Panc1 (cell line): ENCODE measurements around the gene IZUMO4. TPM values are rescaled to one million over a fixed set of nuclear protein-coding genes. Genes with fewer than 3 reads are reported as not detected.

Experiments used
- ATAC-seq: fragments of 200-7000 bp; cut with Tn5 transposase; 2 replicates; pipeline ENCODE4 v1.9.1; 2020; ENCODE audit warnings: mild to moderate bottlenecking, moderate library complexity
- BruUV-seq: library from RNA; stranded (reverse); fragments of 400-500 nt; replicated peaks from 2 replicates; lab custom pipeline; 2021; lab: Mats Ljungman, UMichigan
- CTCF ChIA-PET: fragments of 300-600 bp; sonication (Branson Sonifier 250); formaldehyde crosslinking; loops from one replicate; lab custom pipeline; 2022; ENCODE audit warnings: antibody characterized with exemption; lab: Charles Lee
- POLR2A ChIA-PET: fragments of 300-600 bp; sonication (Branson Sonifier 250); formaldehyde crosslinking; loops from one replicate; lab custom pipeline; 2022; ENCODE audit warnings: antibody characterized with exemption; lab: Charles Lee
- DNase-seq: peaks from one replicate; pipeline ENCODE4 v3.0.0-alpha.2; 2010; ENCODE audit warnings: low read depth, low spot score
- H3K27ac ChIP-seq: 2 replicates; pipeline ENCODE4 v1.5.1; 2011; ENCODE audit warnings: mild to moderate bottlenecking, low read length, inconsistent platforms
- H3K27me3 ChIP-seq: fragments of 200-500 bp; sonication (Bioruptor generic); 2 replicates; pipeline ENCODE4 v1.6.0; 2014; ENCODE audit warnings: low read length, inconsistent platforms; ENCODE audit not compliant: control insufficient read depth, insufficient read depth
- H3K36me3 ChIP-seq: fragments of 200-500 bp; sonication (Bioruptor generic); 2 replicates; pipeline ENCODE4 v1.5.1; 2014; ENCODE audit warnings: inconsistent platforms, mild to moderate bottlenecking, low read length, moderate library complexity; ENCODE audit not compliant: control insufficient read depth, insufficient read depth
- H3K4me1 ChIP-seq: 2 replicates; pipeline ENCODE4 v1.5.1; 2011; ENCODE audit warnings: inconsistent platforms, mild to moderate bottlenecking, low read length, moderate library complexity; ENCODE audit not compliant: control insufficient read depth, insufficient read depth
- H3K4me3 ChIP-seq, 2 experiments: 2 replicates each; pipeline ENCODE4 v1.5.1; 2011 to 2012; ENCODE audit warnings: low read depth in 2 of 2, low read length in 2 of 2, mild to moderate bottlenecking in 2 of 2, inconsistent platforms in 1 of 2, moderate library complexity in 1 of 2
- H3K9me3 ChIP-seq: fragments of 200-500 bp; sonication (Bioruptor generic); 2 replicates; pipeline ENCODE4 v1.5.1; 2014; ENCODE audit warnings: low read depth, mild to moderate bottlenecking, inconsistent platforms, low read length, moderate library complexity; ENCODE audit not compliant: control insufficient read depth, insufficient read depth
- POLR2AphosphoS5 ChIP-seq: IDR thresholded peaks from 2 replicates; pipeline ENCODE4 v1.6.1; 2012; ENCODE audit warnings: mild to moderate bottlenecking, low read depth, low read length, moderate library complexity
- SIN3A ChIP-seq: IDR thresholded peaks from 2 replicates; pipeline ENCODE4 v1.6.1; 2012; ENCODE audit warnings: low read depth, mild to moderate bottlenecking, low read length, moderate library complexity, borderline replicate concordance; ENCODE audit not compliant: insufficient read depth
- TCF7L2 ChIP-seq: IDR thresholded peaks from 2 replicates; pipeline ENCODE4 v1.6.1; 2011; ENCODE audit warnings: mild to moderate bottlenecking, low read depth, low read length, inconsistent platforms
- in situ Hi-C: cut with HindIII; loops from 2 replicates; pipeline ENCODE4 v1.10.0; 2016; ENCODE audit warnings: low sequenced_read_pairs, low pct_unique_long_range_greater_than_20kb
- intact Hi-C: fragments of 100-400 bp; cut with micrococcal nuclease; formaldehyde crosslinking; loops from one replicate; pipeline ENCODE4 v1.10.0; 2022; ENCODE audit not compliant: unreplicated experiment
- total RNA-seq: library from RNA; stranded (reverse); gene quantifications from one replicate; pipeline ENCODE4 v1.2.1, GENCODE V29; 2021; ENCODE audit not compliant: unreplicated experiment
- TF ChIP-seq, protein P1 (sequence below), 2 experiments: IDR thresholded peaks; 2 replicates each; pipeline ENCODE4 v1.6.1; 2011 to 2012; ENCODE audit warnings: low read depth in 2 of 2, control low read depth in 1 of 2, low read length in 1 of 2, mild to moderate bottlenecking in 1 of 2, moderate library complexity in 1 of 2; ENCODE audit not compliant: insufficient read depth in 1 of 2
- TF ChIP-seq, protein P2 (sequence below): fragments of 450-650 bp; IDR thresholded peaks from 2 replicates; pipeline ENCODE4 v1.5.1; 2017; ENCODE audit warnings: mild to moderate bottlenecking

Gene IZUMO4
- total RNA-seq, 1 experiment from 2014 or later: 5.4 TPM

DNA sequence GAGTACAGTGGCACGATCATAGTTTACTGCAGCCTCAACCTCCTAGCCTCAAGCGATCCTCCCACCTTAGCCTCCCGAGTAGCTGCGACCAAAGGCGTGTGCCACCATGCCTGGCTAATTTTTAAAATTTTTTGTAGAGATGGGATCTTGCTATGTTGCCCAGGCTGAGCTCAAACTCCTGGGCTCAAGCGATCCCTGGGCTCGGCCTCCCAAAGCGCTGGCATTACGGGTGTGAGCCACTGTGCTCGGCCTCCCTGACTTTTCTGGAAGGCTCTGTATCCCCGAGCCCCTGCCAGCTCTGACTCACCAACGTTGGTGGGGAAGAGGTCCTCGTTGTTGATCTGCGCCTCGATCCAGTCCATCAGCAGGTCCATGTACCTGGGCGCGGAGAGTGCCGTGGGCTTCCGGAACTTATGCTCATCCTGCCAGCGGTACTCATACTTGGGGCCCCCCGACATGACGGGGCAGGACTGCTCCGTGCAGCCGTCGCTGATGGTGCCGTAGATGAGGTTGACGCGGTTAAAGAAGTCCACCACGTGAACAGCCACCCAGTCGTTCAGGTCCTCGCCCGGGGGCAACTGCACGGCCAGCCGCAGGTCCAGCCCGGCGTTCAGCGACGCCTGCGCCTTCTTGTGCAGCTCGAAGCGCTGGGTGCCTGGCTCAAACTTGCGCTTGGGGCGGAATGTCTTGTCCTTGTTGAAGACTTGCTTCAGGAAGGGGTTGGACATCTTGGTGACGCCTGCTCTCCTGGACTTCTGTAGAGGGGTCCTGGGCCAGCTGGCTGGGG, 18.7 kb upstream of the IZUMO4 start:
- no peaks in the 10 kb centered on the region for H3K9me3 ChIP-seq
- H3K27me3 ChIP-seq: no peaks in the 10 kb centered on the region
- CTCF ChIA-PET: no interaction called here
- no peak overlapping the region for H3K4me3 ChIP-seq
- no peak overlapping the region for H3K27ac ChIP-seq
- ATAC-seq: no peak
- in situ Hi-C loops: no loop called here
- intact Hi-C loops: loop anchor here (2.0 kb wide), 1 partner anchor 19 kb away; the partner anchor contains the start of genes IZUMO4 and MOB3A
- H3K4me1 ChIP-seq: no peaks in the 10 kb centered on the region
- H3K36me3 ChIP-seq: no peaks in the 10 kb centered on the region
- POLR2A ChIA-PET: no interaction called here
- BruUV-seq: no TSS peak
- DNase-seq: no peak
- TF ChIP-seq SIN3A: no peak
- TF ChIP-seq, protein P1, sequence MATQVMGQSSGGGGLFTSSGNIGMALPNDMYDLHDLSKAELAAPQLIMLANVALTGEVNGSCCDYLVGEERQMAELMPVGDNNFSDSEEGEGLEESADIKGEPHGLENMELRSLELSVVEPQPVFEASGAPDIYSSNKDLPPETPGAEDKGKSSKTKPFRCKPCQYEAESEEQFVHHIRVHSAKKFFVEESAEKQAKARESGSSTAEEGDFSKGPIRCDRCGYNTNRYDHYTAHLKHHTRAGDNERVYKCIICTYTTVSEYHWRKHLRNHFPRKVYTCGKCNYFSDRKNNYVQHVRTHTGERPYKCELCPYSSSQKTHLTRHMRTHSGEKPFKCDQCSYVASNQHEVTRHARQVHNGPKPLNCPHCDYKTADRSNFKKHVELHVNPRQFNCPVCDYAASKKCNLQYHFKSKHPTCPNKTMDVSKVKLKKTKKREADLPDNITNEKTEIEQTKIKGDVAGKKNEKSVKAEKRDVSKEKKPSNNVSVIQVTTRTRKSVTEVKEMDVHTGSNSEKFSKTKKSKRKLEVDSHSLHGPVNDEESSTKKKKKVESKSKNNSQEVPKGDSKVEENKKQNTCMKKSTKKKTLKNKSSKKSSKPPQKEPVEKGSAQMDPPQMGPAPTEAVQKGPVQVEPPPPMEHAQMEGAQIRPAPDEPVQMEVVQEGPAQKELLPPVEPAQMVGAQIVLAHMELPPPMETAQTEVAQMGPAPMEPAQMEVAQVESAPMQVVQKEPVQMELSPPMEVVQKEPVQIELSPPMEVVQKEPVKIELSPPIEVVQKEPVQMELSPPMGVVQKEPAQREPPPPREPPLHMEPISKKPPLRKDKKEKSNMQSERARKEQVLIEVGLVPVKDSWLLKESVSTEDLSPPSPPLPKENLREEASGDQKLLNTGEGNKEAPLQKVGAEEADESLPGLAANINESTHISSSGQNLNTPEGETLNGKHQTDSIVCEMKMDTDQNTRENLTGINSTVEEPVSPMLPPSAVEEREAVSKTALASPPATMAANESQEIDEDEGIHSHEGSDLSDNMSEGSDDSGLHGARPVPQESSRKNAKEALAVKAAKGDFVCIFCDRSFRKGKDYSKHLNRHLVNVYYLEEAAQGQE (IDR thresholded peaks at IDR 0.05; ENCODE audit: insufficient read depth in 1 of 2, low read depth in 2 of 2, low read length in 1 of 2): no peak

DNA sequence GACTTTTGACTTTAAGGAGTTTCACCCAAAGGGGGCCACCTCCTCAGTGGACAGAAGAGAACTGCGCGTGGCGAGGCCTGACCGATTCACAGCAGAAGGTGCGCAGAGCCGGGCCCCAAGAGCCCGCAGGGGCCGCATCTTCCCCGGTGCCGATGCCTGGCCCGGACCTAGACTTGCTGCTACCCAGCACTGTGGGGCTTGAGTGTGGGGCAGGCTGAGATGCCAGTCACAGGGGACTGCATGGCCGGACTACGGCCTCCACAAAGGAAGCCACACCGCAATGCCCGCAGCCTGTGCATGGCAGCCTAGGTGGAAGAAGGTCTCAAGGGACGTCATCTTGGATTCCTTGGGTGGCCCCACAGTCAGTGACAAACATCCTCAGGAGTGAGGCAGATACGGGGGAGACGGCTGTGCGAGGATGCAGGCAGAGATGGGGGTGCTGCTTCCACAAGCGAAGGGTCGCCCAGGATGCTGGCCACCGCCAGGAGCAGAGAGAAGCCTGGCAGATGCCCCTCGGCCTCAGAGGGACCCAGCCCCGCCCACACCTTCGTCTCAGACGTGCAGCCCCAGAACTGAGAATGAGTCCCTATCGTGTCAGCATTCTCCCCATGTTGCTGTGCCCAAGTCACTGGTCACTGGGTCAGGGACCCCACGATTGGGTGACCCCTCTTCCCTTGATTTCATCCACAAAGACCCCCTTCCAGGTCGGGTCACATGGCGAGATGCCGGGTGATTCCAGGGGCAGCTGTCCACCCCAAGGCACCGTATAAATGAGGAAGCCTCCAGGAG, 17.4 kb upstream of the IZUMO4 start:
- CTCF ChIA-PET: no interaction called here
- Histone ChIP-seq H3K9me3 (no peaks in the 10 kb centered on the region), H3K27me3 (no peaks in the 10 kb centered on the region), H3K4me3 (no peak overlapping the region), H3K4me1 (no peaks in the 10 kb centered on the region), H3K27ac (no peak overlapping the region), H3K36me3 (no peaks in the 10 kb centered on the region)
- DNase-seq (no peak), ATAC-seq (no peak)
- no TSS peak for BruUV-seq
- in situ Hi-C loops: no loop called here
- intact Hi-C loops: no loop called here
- TF ChIP-seq, protein P1 (IDR thresholded peaks at IDR 0.05; ENCODE audit: insufficient read depth in 1 of 2, low read depth in 2 of 2, low read length in 1 of 2): no peak
- TF ChIP-seq, protein P2, sequence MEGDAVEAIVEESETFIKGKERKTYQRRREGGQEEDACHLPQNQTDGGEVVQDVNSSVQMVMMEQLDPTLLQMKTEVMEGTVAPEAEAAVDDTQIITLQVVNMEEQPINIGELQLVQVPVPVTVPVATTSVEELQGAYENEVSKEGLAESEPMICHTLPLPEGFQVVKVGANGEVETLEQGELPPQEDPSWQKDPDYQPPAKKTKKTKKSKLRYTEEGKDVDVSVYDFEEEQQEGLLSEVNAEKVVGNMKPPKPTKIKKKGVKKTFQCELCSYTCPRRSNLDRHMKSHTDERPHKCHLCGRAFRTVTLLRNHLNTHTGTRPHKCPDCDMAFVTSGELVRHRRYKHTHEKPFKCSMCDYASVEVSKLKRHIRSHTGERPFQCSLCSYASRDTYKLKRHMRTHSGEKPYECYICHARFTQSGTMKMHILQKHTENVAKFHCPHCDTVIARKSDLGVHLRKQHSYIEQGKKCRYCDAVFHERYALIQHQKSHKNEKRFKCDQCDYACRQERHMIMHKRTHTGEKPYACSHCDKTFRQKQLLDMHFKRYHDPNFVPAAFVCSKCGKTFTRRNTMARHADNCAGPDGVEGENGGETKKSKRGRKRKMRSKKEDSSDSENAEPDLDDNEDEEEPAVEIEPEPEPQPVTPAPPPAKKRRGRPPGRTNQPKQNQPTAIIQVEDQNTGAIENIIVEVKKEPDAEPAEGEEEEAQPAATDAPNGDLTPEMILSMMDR: no peak
- TF ChIP-seq TCF7L2 (no peak), POLR2AphosphoS5 (no peak), SIN3A (no peak)
- POLR2A ChIA-PET: no interaction called here
